Body of pancreas (tissue), 4 donors: ENCODE data around the gene DMAC2.

Experiments
- POLR2A ChIP-seq, 3 donors: fragments of 450-650 bp; IDR thresholded peaks; one replicate each; pipeline ENCODE4 v1.6.1; 2016; ENCODE audit warnings: antibody characterized with exemption in 3 of 3, mild to moderate bottlenecking in 2 of 3
- TF ChIP-seq, protein P1 (sequence below), 7 experiments: fragments of 450-650 bp in 4 of 7; fragments of 200-600 bp in 3 of 7; sonication (generic) in 3 of 7; IDR thresholded peaks; one replicate each; pipeline ENCODE4 v1.5.1; 2016 to 2019; ENCODE audit warnings: antibody characterized with exemption in 7 of 7

GRCh38 chr19:41478171-41478570 lies 38.5 kb upstream of the DMAC2 start:
- TF ChIP-seq, protein P1, sequence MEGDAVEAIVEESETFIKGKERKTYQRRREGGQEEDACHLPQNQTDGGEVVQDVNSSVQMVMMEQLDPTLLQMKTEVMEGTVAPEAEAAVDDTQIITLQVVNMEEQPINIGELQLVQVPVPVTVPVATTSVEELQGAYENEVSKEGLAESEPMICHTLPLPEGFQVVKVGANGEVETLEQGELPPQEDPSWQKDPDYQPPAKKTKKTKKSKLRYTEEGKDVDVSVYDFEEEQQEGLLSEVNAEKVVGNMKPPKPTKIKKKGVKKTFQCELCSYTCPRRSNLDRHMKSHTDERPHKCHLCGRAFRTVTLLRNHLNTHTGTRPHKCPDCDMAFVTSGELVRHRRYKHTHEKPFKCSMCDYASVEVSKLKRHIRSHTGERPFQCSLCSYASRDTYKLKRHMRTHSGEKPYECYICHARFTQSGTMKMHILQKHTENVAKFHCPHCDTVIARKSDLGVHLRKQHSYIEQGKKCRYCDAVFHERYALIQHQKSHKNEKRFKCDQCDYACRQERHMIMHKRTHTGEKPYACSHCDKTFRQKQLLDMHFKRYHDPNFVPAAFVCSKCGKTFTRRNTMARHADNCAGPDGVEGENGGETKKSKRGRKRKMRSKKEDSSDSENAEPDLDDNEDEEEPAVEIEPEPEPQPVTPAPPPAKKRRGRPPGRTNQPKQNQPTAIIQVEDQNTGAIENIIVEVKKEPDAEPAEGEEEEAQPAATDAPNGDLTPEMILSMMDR (IDR thresholded peaks at IDR 0.05): no peak
- no peak for TF ChIP-seq POLR2A (IDR thresholded peaks at IDR 0.05)
